GM12878 (cell line): Measurements from ENCODE around the gene GJC1. TPM values are rescaled to one million over a fixed set of nuclear protein-coding genes. Genes with fewer than 3 reads are reported as not detected.

Source experiments
- ATAC-seq: fragments of 200-7000 bp; cut with Tn5 transposase; 3 replicates; pipeline ENCODE4 v1.9.1; 2020; ENCODE audit warnings: mild to moderate bottlenecking, moderate library complexity
- BruUV-seq: library from RNA; stranded (reverse); fragments of 400-500 nt; replicated peaks from 2 replicates; lab custom pipeline; 2021; lab: Mats Ljungman, UMichigan
- CTCF ChIA-PET: fragments of 300-600 bp; sonication (Branson Sonifier 250); formaldehyde crosslinking; extraction: SDS; loops from one replicate; lab custom pipeline; 2021; ENCODE audit warnings: inconsistent platforms; lab: Yijun Ruan, JAX
- POLR2A ChIA-PET: fragments of 350-600 bp; formaldehyde crosslinking; extraction: SDS; loops from one replicate; lab custom pipeline; 2021; ENCODE audit warnings: inconsistent platforms; lab: Charles Lee
- RAD21 ChIA-PET: fragments of 300-600 bp; sonication (Branson Sonifier 250); formaldehyde crosslinking; loops from one replicate; lab custom pipeline; 2023; ENCODE audit warnings: antibody characterized with exemption; ENCODE audit not compliant: unreplicated experiment; lab: Charles Lee
- SMC1A ChIA-PET: fragments of 300-600 bp; sonication (Branson Sonifier 250); formaldehyde crosslinking; loops from one replicate; lab custom pipeline; 2023; ENCODE audit not compliant: unreplicated experiment, uncharacterized antibody; lab: Charles Lee
- DNase-seq: peaks from one replicate; pipeline ENCODE4 v3.0.0-alpha.2; 2011; ENCODE audit warnings: low read depth, low spot score
- FAIRE-seq: peaks from 3 replicates; lab custom pipeline; 2011; peaks lifted over from hg19 to GRCh38; lab: Jason Lieb, UNC
- H2AFZ ChIP-seq: 2 replicates; pipeline ENCODE4 v1.6.0; 2011; ENCODE audit warnings: low read depth, low read length, control low read depth; ENCODE audit not compliant: control insufficient read depth
- H3K27ac ChIP-seq: 2 replicates; pipeline ENCODE4 v1.5.1; 2011; ENCODE audit warnings: control low read depth; ENCODE audit not compliant: control insufficient read depth, insufficient read depth
- H3K27me3 ChIP-seq, 2 experiments: replicated peaks in 1 of 2; 2 replicates each; pipeline versions ENCODE4 v1.6.0 to v1.6.1; 2011; ENCODE audit warnings: low read length in 1 of 2; ENCODE audit not compliant: control insufficient read depth in 2 of 2, insufficient read depth in 2 of 2
- H3K36me3 ChIP-seq, 2 experiments: 2 replicates each; pipeline ENCODE4 v1.5.1; 2011; ENCODE audit warnings: low read length in 1 of 2; ENCODE audit not compliant: control insufficient read depth in 2 of 2, insufficient read depth in 2 of 2
- H3K4me1 ChIP-seq: 2 replicates; pipeline ENCODE4 v1.6.1; 2011; ENCODE audit warnings: mild to moderate bottlenecking, low read length, moderate library complexity, mixed read lengths; ENCODE audit not compliant: control insufficient read depth, insufficient read depth
- H3K4me2 ChIP-seq: 2 replicates; pipeline ENCODE4 v1.6.0; 2011; ENCODE audit warnings: control low read depth; ENCODE audit not compliant: control insufficient read depth, insufficient read depth
- H3K4me3 ChIP-seq: fragments of 200-600 bp; sonication (generic); 2 replicates; pipeline ENCODE4 v1.5.1; 2016
- H3K79me2 ChIP-seq: 2 replicates; pipeline ENCODE4 v1.6.0; 2011; ENCODE audit warnings: low read length; ENCODE audit not compliant: control insufficient read depth, insufficient read depth
- H3K9ac ChIP-seq: 2 replicates; pipeline ENCODE4 v1.8.0; 2011; ENCODE audit warnings: low read length, control low read depth, mixed read lengths; ENCODE audit not compliant: control insufficient read depth, insufficient read depth
- H3K9me3 ChIP-seq: replicated peaks from 3 replicates; pipeline ENCODE4 v1.5.1; 2011; ENCODE audit warnings: mild to moderate bottlenecking, low read length; ENCODE audit not compliant: control insufficient read depth, insufficient read depth
- H4K20me1 ChIP-seq: 2 replicates; pipeline ENCODE4 v1.6.0; 2011; ENCODE audit not compliant: control insufficient read depth, insufficient read depth
- GATAD2B ChIP-seq: fragments of 450-650 bp; conservative IDR thresholded peaks from 2 replicates; pipeline ENCODE4 v1.6.1; 2017; ENCODE audit warnings: low read depth, mild to moderate bottlenecking, moderate library complexity
- HSF1 ChIP-seq: fragments of 150-350 bp; IDR thresholded peaks from 2 replicates; pipeline ENCODE4 v1.6.1; 2014; ENCODE audit warnings: mild to moderate bottlenecking, low read depth, low read length
- MLLT1 ChIP-seq: fragments of 450-650 bp; IDR thresholded peaks from 2 replicates; pipeline ENCODE4 v1.6.1; 2016; ENCODE audit warnings: mild to moderate bottlenecking
- NR2C1 ChIP-seq: fragments of 450-650 bp; IDR thresholded peaks from 2 replicates; pipeline ENCODE4 v1.6.1; 2017; ENCODE audit warnings: antibody characterized with exemption, mild to moderate bottlenecking, moderate library complexity
- STAT1 ChIP-seq: fragments of 450-650 bp; conservative IDR thresholded peaks from 2 replicates; pipeline ENCODE4 v1.6.1; 2014; ENCODE audit warnings: antibody characterized with exemption, mild to moderate bottlenecking
- WGBS: methylation state at CpG from one replicate; pipeline ENCODE4 v1.1.6; 2016; ENCODE audit warnings: low lambda C conversion rate; ENCODE audit not compliant: insufficient replicate concordance, insufficient coverage; ENCODE audit errors: missing lambda C conversion rate; 5-methylcytosine and 5-hydroxymethylcytosine counted together
- in situ Hi-C: fragments of 300-500 bp; cut with MboI; formaldehyde crosslinking; loops from 9 replicates; pipeline ENCODE4 v1.14.3; 2018; ENCODE audit warnings: mixed read lengths
- intact Hi-C: fragments of 100-400 bp; cut with micrococcal nuclease; formaldehyde crosslinking; loops from one replicate; pipeline ENCODE4 v1.14.2; 2022; ENCODE audit not compliant: unreplicated experiment
- polyA plus RNA-seq, 11 experiments: library from polyadenylated mRNA; depleted of rRNA in 4 of 11; unstranded in 6 of 11; stranded (reverse) in 5 of 11; fragments of >200 nt; fragmentation: Nextera tagmentation in 4 of 11; fragmentation: Illumina TruSeq in 1 of 11; extraction: Ambion mirVana in 4 of 11; extraction: Trizol in 1 of 11; gene quantifications; 1 replicate in 1 of 11; 2 replicates in 10 of 11; pipeline versions ENCODE4 v1.2.1 to v1.2.3, GENCODE V29; 2011 to 2016; ENCODE audit warnings: inconsistent platforms in 2 of 11, missing spikeins in 2 of 11, low read depth in 1 of 11
- total RNA-seq, 4 experiments: library from RNA; depleted of rRNA in 3 of 4; stranded (reverse); fragments of >200 nt in 3 of 4; fragmentation: Illumina TruSeq in 1 of 4; extraction: Trizol in 1 of 4; gene quantifications; 2 replicates each; pipeline versions ENCODE4 v1.2.1 to v1.2.3, GENCODE V29; 2013 to 2021

GJC1 gene
- total and polyA plus RNA-seq, 10 of the 15 experiments (the other 5 are each of a cell fraction or from before 2014, with no cell fraction given), result 0.37 to 3.4 (median 0.90) TPM

GRCh38 chr17:44778656-44779210 is 51.4 kb downstream of the GJC1 start:
- FAIRE-seq (no peak), ATAC-seq (no peak), DNase-seq (no peak)
- Histone ChIP-seq H3K27me3 (no peaks in the 10 kb centered on the region; a peak in 1 of 4 replicates), H3K4me3 (no peak overlapping the region), H3K9me3 (no peaks in the 10 kb centered on the region), H3K27ac (no peak overlapping the region), H3K79me2 (no peaks in the 10 kb centered on the region), H3K36me3 (no peaks in the 10 kb centered on the region), H3K4me2 (peak overlapping the region; percentile 89), H4K20me1 (no peaks in the 10 kb centered on the region; the same call in 1 of the 2 replicates), H2AFZ (no peak overlapping the region), H3K9ac (no peak overlapping the region), H3K4me1 (peaks cover 6% of the 10 kb centered on the region; the same call in 1 of the 2 replicates)
- ChIA-PET SMC1A (interaction anchor here (0.7 to 1.2 kb wide), 3 partner anchors 89 to 100 kb away, joined by 3 to 4 read pairs (median 3); no protein-coding TSS in a partner anchor), RAD21 (interaction anchor here (0.6 to 3.3 kb wide), 7 partner anchors 50 to 419 kb away, joined by 3 to 13 read pairs (median 4); no protein-coding TSS in a partner anchor), CTCF (interaction anchor here (0.6 to 12.1 kb wide), 19 partner anchors 9 to 419 kb away, joined by 3 to 175 read pairs (median 4); partner anchors contain the start of genes ACBD4 and HEXIM2), POLR2A (interaction anchor here (0.7 kb wide), 1 partner anchor 419 kb away, joined by 6 read pairs; no protein-coding TSS in a partner anchor)
- TF ChIP-seq STAT1 (no peak), GATAD2B (no peak), HSF1 (no peak), NR2C1 (no peak), MLLT1 (no peak)
- in situ Hi-C loops (loop anchor here (10.0 kb wide), 1 partner anchor 346 kb away; no protein-coding TSS in a partner anchor), intact Hi-C loops (loop anchor here (5.0 to 10.0 kb wide), 2 partner anchors 244 kb away; no protein-coding TSS in a partner anchor)
- no TSS peak for BruUV-seq
- WGBS, result 11% methylated on average over 9 of the region's 10 CpGs
